PC-9 (cell line): ENCODE measurements around the gene PTPRM. TPM values are rescaled to one million over a fixed set of nuclear protein-coding genes. Genes with fewer than 3 reads are reported as not detected.

Experiments used
- BruUV-seq: library from RNA; stranded (reverse); fragments of 400-500 nt; replicated peaks from 2 replicates; lab custom pipeline; 2021; lab: Mats Ljungman, UMichigan
- CTCF ChIA-PET: fragments of 300-600 bp; sonication (Branson Sonifier 250); formaldehyde crosslinking; loops from one replicate; lab custom pipeline; 2022; ENCODE audit warnings: antibody characterized with exemption; lab: Charles Lee
- POLR2A ChIA-PET: fragments of 300-600 bp; sonication (Branson Sonifier 250); formaldehyde crosslinking; loops from one replicate; lab custom pipeline; 2022; ENCODE audit warnings: antibody characterized with exemption; ENCODE audit not compliant: unreplicated experiment; lab: Charles Lee
- DNase-seq, 2 experiments: peaks; one replicate each; pipeline versions ENCODE4 v3.0.0 to v3.0.0-alpha.2; 2015 to 2022; ENCODE audit warnings: mixed read lengths in 1 of 2
- H2AFZ ChIP-seq: fragments of 200-600 bp; sonication (generic); 2 replicates; pipeline ENCODE4 v1.8.1; 2017; ENCODE audit warnings: antibody characterized with exemption
- H3F3A ChIP-seq: fragments of 200-600 bp; sonication (generic); 2 replicates; pipeline ENCODE4 v1.8.1; 2017; ENCODE audit warnings: antibody characterized with exemption, mild to moderate bottlenecking, low read depth; ENCODE audit not compliant: insufficient read depth
- H3K27ac ChIP-seq: fragments of 200-600 bp; sonication (generic); 2 replicates; pipeline ENCODE4 v1.6.1; 2016; ENCODE audit warnings: mixed run types
- H3K27me3 ChIP-seq: fragments of 200-600 bp; sonication (generic); 2 replicates; pipeline ENCODE4 v1.6.1; 2016; ENCODE audit warnings: low read depth, mixed run types; ENCODE audit not compliant: insufficient read depth
- H3K36me3 ChIP-seq: fragments of 200-600 bp; sonication (generic); 2 replicates; pipeline ENCODE4 v1.6.1; 2016; ENCODE audit warnings: low read depth, mixed run types
- H3K4me1 ChIP-seq: fragments of 200-600 bp; sonication (generic); replicated peaks from 2 replicates; pipeline ENCODE4 v1.6.1; 2016; ENCODE audit warnings: mixed run types; ENCODE audit not compliant: insufficient read depth
- H3K4me2 ChIP-seq: fragments of 200-600 bp; sonication (generic); 2 replicates; pipeline ENCODE4 v1.6.1; 2017; ENCODE audit warnings: mixed run types
- H3K4me3 ChIP-seq: fragments of 200-600 bp; sonication (generic); 2 replicates; pipeline ENCODE4 v1.6.1; 2016; ENCODE audit warnings: mixed run types
- H3K79me2 ChIP-seq: fragments of 200-600 bp; sonication (generic); 2 replicates; pipeline ENCODE4 v1.6.1; 2017; ENCODE audit warnings: low read depth, mixed run types
- H3K9me2 ChIP-seq: fragments of 200-600 bp; sonication (generic); 2 replicates; pipeline ENCODE4 v1.8.1; 2017; ENCODE audit warnings: mild to moderate bottlenecking; ENCODE audit not compliant: insufficient read depth
- H3K9me3 ChIP-seq: fragments of 200-600 bp; sonication (generic); 2 replicates; pipeline ENCODE4 v1.8.1; 2016; ENCODE audit warnings: low read depth; ENCODE audit not compliant: insufficient read depth
- H4K20me1 ChIP-seq: fragments of 200-600 bp; sonication (generic); 2 replicates; pipeline ENCODE4 v1.8.1; 2017; ENCODE audit not compliant: insufficient read depth
- EZH2 ChIP-seq: fragments of 200-600 bp; sonication (generic); IDR thresholded peaks from 2 replicates; pipeline ENCODE4 v1.8.0; 2017; ENCODE audit warnings: antibody characterized with exemption, low read depth
- intact Hi-C: fragments of 100-400 bp; cut with micrococcal nuclease; formaldehyde crosslinking; loops from one replicate; pipeline ENCODE4 v1.10.0; 2022; ENCODE audit not compliant: unreplicated experiment
- total RNA-seq: library from RNA; stranded (reverse); gene quantifications from 2 replicates; pipeline ENCODE4 v1.2.3, GENCODE V29; 2021
- TF ChIP-seq, protein P1 (sequence below): fragments of 200-600 bp; sonication (generic); conservative IDR thresholded peaks from 2 replicates; pipeline ENCODE4 v1.6.1; 2017; ENCODE audit warnings: mixed run types, antibody characterized with exemption, mild to moderate bottlenecking, moderate library complexity

PTPRM gene
- total RNA-seq, 1 experiment from 2014 or later = 32.5 TPM

DNA sequence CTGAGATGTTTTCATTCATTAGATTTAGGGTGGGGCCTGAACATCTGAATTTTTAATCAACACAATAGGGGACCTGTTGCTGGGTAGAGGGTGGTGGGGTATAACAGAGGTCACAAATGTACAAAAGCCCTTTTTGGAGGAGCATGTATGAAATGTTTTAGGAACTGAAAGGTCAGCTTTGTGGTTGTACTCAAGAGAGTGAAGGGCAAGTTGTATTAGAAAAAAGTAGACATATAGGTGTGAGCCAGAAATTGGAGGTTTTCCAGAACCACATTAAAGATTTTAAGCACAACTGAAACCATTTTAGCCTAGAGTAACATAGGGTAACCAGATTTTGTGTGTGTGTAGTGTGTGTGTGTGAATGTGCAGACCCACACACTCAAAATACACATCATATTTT is 62.3 kb downstream of the PTPRM start:
- peaks cover 23% of the 10 kb centered on the region for H3K4me1 ChIP-seq
- H3K4me3 ChIP-seq = no peak overlapping the region
- no peaks in the 10 kb centered on the region for H3K36me3 ChIP-seq
- no peak overlapping the region for H3K27ac ChIP-seq
- no peaks in the 10 kb centered on the region for H3K9me2 ChIP-seq
- BruUV-seq = no TSS peak
- DNase-seq = no peak
- H4K20me1 ChIP-seq = no peaks in the 10 kb centered on the region
- peaks cover 6% of the 10 kb centered on the region; the same call in 1 of the 2 replicates for H3K79me2 ChIP-seq
- H3K9me3 ChIP-seq = no peaks in the 10 kb centered on the region
- ChIA-PET CTCF (no interaction called here), POLR2A (no interaction called here)
- intact Hi-C loops = loop anchor here (5.0 kb wide), 1 partner anchor 212 kb away; no protein-coding TSS in a partner anchor
- H3F3A ChIP-seq = peaks cover 16% of the 10 kb centered on the region
- no peak overlapping the region for H2AFZ ChIP-seq
- no peak overlapping the region for H3K4me2 ChIP-seq
- H3K27me3 ChIP-seq = no peaks in the 10 kb centered on the region
- TF ChIP-seq EZH2 = no peak
- TF ChIP-seq, protein P1, sequence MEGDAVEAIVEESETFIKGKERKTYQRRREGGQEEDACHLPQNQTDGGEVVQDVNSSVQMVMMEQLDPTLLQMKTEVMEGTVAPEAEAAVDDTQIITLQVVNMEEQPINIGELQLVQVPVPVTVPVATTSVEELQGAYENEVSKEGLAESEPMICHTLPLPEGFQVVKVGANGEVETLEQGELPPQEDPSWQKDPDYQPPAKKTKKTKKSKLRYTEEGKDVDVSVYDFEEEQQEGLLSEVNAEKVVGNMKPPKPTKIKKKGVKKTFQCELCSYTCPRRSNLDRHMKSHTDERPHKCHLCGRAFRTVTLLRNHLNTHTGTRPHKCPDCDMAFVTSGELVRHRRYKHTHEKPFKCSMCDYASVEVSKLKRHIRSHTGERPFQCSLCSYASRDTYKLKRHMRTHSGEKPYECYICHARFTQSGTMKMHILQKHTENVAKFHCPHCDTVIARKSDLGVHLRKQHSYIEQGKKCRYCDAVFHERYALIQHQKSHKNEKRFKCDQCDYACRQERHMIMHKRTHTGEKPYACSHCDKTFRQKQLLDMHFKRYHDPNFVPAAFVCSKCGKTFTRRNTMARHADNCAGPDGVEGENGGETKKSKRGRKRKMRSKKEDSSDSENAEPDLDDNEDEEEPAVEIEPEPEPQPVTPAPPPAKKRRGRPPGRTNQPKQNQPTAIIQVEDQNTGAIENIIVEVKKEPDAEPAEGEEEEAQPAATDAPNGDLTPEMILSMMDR = no peak

DNA sequence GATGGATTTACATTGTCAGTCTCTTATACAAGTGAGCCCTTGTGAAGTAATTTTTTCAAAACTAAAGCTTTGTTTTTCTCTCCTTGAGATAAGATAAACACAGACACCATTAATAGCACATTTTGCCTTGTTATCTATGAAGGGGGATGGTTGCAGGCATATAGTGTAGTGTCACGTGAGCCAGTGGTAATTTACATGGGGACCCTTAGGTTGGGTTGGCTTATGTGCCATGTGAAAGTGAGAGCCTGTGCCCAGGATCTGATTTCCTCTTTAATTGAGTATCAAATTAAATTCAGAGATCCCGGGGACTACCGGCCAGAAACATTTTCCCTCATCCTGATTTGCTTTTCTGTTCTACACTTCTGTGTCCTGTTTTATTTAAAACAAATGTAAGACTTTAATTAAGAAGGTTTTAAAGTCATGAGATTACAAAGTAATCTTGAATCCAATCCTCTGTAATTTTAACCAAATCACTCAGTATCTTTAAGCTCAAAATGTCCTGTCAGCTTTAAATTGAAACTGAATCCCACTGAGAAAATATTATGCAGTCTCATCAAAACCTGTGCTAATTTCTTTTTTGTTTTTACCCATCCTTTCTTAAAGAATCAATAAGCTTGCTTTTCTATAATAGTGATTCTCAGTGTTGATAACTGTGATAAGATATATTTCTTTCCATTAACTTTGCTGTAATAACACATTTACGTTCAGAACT is 63.8 kb downstream of the PTPRM start:
- no peaks in the 10 kb centered on the region for H3K9me2 ChIP-seq
- H3K27me3 ChIP-seq = no peaks in the 10 kb centered on the region
- no peaks in the 10 kb centered on the region for H4K20me1 ChIP-seq
- no peak for TF ChIP-seq EZH2
- TF ChIP-seq, protein P1 = no peak
- DNase-seq = no peak
- no peak overlapping the region for H3K4me3 ChIP-seq
- POLR2A ChIA-PET = no interaction called here
- no peaks in the 10 kb centered on the region for H3K36me3 ChIP-seq
- H3K9me3 ChIP-seq = no peaks in the 10 kb centered on the region
- no TSS peak for BruUV-seq
- H3K4me2 ChIP-seq = no peak overlapping the region
- intact Hi-C loops = no loop called here
- H3F3A ChIP-seq = peaks cover 16% of the 10 kb centered on the region
- H3K79me2 ChIP-seq = peaks cover 6% of the 10 kb centered on the region; the same call in 1 of the 2 replicates
- CTCF ChIA-PET = no interaction called here
- no peak overlapping the region for H3K27ac ChIP-seq
- H2AFZ ChIP-seq = no peak overlapping the region
- peaks cover 23% of the 10 kb centered on the region for H3K4me1 ChIP-seq

DNA sequence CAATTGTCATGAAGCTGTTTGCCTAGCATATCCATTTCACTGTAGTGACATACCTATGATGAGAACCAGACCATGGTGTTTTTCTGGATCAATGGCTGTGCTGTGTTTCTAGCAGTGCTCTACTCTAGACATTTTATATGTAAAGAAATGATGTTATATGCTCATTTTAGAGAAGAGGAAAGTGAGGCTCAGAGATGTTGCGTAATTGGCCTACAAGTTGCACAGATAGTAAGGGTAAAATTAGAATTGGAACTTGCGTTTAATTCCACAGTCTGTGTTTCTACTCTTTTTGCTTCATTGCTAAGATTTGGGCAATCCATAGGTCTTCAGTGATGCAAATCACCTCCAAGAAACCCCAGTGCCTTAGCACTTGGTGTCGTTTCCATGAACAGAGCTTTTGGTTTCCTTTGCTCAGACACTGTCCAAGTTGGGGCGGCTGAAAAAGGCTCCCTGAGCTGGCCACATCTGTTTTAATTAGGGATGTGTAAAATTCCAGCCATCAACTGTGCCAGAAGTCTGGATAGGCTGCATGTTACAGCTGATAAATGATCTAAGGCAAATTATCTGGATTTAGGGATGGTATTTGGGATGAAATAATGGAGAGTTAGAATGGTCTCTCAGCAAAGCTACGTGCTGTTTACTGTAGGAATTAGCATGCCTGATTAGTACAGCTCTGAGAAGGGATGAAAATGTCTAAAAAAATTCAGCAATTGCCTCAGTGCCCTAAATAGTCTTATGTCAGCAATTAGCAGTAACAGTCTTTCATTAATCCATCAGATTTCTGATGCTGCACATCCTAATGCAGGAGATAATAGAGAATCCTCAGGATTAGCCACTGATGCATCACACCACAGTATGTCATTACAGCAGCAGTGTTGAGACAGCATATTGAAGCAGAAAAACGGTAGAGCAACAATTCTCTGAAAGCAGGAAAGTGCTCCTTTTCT is 65.3 kb downstream of the PTPRM start:
- POLR2A ChIA-PET = no interaction called here
- no peak overlapping the region for H2AFZ ChIP-seq
- H4K20me1 ChIP-seq = peaks cover 2% of the 10 kb centered on the region; the same call in 1 of the 2 replicates
- CTCF ChIA-PET = no interaction called here
- H3K27ac ChIP-seq = no peak overlapping the region
- no peaks in the 10 kb centered on the region for H3K27me3 ChIP-seq
- peaks cover 14% of the 10 kb centered on the region for H3K4me1 ChIP-seq
- intact Hi-C loops = no loop called here
- H3K36me3 ChIP-seq = no peaks in the 10 kb centered on the region
- H3K4me3 ChIP-seq = no peak overlapping the region
- peaks cover 6% of the 10 kb centered on the region; the same call in 1 of the 2 replicates for H3K79me2 ChIP-seq
- DNase-seq = no peak
- H3K4me2 ChIP-seq = no peak overlapping the region
- TF ChIP-seq, protein P1 = no peak
- TF ChIP-seq EZH2 = no peak
- no peaks in the 10 kb centered on the region for H3K9me3 ChIP-seq
- no peaks in the 10 kb centered on the region for H3K9me2 ChIP-seq
- peaks cover 4% of the 10 kb centered on the region for H3F3A ChIP-seq
- BruUV-seq = no TSS peak
